Breast epithelium (tissue), 3 donors: Measurements from ENCODE around the gene USH1G.
"Not testable (repeated sequence)": the region's sequence is repeated elsewhere in the genome, so short reads cannot be mapped to it uniquely, and the experiment has no call there.

ENCODE experiments used
- POLR2A ChIP-seq: fragments of 450-650 bp; IDR thresholded peaks from one replicate; pipeline ENCODE4 v1.6.1; 2016; ENCODE audit warnings: antibody characterized with exemption, mild to moderate bottlenecking, moderate library complexity
- TF ChIP-seq, protein P1 (sequence below), 3 donors: fragments of 450-650 bp; IDR thresholded peaks; one replicate each; pipeline ENCODE4 v1.5.1; 2016 to 2017; ENCODE audit warnings: antibody characterized with exemption in 3 of 3, mild to moderate bottlenecking in 3 of 3, moderate library complexity in 3 of 3

DNA sequence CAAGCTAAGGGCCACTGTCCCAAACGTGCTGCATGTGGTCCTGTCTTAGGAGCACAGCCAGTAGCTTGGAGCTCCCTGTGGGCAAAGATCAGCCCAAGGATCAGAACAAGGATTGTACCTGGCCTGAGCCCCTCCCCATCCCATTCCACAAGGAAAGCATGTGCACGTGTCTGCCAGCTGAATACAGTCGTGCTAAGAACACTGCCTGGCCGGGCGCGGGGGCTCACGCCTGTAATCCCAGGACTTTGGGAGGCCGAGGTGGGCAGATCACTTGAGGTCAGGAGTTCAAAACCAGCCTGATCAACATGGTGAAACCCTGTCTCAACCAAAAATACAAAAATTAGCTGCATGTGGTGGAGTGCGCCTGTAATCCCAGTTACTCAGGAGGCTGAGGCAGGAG, 53.0 kb downstream of the USH1G start:
- TF ChIP-seq, protein P1, sequence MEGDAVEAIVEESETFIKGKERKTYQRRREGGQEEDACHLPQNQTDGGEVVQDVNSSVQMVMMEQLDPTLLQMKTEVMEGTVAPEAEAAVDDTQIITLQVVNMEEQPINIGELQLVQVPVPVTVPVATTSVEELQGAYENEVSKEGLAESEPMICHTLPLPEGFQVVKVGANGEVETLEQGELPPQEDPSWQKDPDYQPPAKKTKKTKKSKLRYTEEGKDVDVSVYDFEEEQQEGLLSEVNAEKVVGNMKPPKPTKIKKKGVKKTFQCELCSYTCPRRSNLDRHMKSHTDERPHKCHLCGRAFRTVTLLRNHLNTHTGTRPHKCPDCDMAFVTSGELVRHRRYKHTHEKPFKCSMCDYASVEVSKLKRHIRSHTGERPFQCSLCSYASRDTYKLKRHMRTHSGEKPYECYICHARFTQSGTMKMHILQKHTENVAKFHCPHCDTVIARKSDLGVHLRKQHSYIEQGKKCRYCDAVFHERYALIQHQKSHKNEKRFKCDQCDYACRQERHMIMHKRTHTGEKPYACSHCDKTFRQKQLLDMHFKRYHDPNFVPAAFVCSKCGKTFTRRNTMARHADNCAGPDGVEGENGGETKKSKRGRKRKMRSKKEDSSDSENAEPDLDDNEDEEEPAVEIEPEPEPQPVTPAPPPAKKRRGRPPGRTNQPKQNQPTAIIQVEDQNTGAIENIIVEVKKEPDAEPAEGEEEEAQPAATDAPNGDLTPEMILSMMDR (IDR thresholded peaks at IDR 0.05) = not testable (repeated sequence)
- TF ChIP-seq POLR2A = not testable (repeated sequence)
